HG02943 (cell line): ENCODE measurements around the gene TMEM184C.

ENCODE experiments used
- ATAC-seq: cut with Tn5 transposase; IDR thresholded peaks from one replicate; pipeline ENCODE4 v1.9.1; 2021; ENCODE audit warnings: mild to moderate bottlenecking, low read depth, moderate library complexity; ENCODE audit not compliant: unreplicated experiment

TMEM184C gene

DNA sequence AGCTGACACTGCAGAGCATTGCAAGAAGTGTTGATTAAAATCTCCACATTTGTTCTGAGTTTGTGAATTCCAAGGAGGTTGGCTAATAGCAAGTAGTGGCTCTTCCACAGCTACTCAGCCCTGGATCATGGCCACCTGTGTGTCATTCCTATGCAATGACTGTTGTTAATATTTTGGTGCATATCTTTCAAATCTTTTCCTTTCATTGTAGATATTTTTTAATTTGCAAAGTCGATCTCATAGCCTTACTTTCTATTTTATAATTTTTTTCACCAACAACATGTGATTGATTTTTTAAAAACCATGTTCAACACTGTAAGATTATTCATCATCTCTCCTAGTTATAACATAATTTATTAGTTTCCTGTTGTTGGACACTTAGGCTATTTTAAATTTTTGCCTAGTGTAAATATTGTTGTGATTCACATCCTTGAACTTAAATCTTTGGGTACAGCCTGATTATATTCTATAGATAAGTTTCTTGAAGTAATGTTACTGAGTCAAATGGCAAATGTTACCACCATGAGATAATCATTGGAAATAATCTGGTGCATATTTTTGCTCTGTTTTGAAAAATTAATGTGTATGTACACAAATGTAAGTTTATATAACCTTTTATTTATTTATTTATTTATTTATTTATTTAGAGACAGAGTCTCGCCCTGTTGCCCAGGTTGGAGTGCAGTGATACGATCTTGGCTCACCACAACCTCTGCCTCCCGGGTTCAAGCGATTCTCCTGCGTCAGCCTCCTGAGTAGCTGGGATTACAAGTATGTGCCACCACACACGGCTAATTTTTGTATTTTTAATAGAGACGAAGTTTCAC lies 97.6 kb downstream of the TMEM184C start:
- no peak for ATAC-seq

DNA sequence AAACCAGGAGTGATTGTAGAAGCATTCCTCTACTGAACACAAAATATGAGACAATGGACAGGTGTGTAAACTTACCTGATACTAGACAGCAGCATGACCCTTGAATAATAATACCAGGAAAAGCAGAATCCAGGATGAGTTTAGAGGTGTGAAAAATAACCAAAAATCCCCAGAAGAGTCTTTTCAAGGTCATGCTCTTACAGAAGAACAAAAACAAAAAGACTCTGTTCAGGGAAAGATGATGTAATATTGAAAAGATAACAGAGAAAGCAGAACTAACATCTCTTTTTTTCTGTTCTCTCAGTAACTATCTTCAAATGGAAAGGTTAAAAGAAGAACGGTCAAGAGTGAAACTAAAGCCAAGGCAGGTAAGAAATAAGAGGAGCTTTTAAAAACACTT lies 100.7 kb downstream of the TMEM184C start:
- peak; percentile 89 for ATAC-seq
